ENCODE data around the gene EBF3.

The EBF3 gene

DNA sequence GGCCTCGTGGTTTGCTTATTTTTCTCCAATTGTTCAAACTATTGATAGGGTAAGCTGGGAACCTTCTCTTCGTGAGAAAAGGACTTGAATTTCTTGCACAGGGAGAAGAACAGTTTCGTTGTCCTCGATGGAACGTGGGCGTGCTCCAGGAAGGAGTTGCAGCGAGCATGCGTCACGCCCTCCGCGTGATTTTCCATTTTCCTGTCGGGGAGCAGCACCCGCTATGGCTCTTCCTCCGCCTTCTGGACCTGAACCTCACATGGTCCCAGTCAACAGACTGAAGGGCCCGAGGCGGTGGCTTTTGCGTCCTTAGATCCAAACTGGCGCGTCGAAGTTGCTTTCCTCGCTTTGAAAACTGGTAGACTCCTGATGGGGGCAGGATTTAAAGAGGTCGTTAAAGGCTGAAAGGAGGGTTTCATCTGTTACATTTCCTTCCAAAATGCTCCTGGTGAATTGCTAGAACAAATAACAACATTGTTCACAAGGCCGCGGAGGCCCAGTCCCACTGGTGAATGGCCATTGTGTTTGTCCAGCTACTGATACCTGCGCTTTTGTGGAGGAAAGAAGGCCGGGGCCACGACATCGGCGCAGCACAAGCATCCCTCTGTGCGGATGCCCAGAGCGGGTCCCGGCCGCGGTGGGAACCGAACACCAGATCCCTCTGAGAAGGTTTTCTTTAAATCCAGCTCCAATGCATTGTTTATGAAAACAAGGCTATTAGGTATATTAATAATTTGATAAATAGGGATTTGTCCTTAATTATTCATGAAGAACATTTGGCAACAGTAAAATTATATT, 75.9 kb downstream of the EBF3 start:
- DNase-seq: no peak

- DNase-seq: no peak
These were observed 76.6 kb downstream of the EBF3 start for GRCh38 chr10:129887381-129887905.

DNA sequence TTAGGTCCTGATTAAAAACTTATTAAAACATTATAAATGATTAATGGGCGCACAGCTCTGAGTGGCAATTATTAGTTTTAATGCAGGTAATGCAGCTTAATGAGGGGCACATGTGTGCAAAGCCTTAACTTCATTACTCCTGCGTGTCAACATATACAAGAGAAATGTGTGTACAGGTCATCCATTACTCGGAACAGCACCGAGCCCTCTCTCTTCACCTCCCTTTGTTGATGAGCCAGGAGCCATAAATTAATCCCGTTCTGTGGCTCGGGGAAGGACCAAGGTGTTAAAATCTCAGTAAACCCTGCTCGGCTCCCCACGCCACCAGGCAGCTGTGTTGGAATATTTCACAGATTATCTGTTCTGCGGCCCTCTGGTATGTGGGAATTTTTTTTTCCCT, 77.8 kb downstream of the EBF3 start:
- DNase-seq: no peak

- no peak for DNase-seq
These were observed 78.5 kb downstream of the EBF3 start for GRCh38 chr10:129885526-129885925.

- DNase-seq: no peak
These were observed 79.5 kb downstream of the EBF3 start for GRCh38 chr10:129884398-129885078.

DNA sequence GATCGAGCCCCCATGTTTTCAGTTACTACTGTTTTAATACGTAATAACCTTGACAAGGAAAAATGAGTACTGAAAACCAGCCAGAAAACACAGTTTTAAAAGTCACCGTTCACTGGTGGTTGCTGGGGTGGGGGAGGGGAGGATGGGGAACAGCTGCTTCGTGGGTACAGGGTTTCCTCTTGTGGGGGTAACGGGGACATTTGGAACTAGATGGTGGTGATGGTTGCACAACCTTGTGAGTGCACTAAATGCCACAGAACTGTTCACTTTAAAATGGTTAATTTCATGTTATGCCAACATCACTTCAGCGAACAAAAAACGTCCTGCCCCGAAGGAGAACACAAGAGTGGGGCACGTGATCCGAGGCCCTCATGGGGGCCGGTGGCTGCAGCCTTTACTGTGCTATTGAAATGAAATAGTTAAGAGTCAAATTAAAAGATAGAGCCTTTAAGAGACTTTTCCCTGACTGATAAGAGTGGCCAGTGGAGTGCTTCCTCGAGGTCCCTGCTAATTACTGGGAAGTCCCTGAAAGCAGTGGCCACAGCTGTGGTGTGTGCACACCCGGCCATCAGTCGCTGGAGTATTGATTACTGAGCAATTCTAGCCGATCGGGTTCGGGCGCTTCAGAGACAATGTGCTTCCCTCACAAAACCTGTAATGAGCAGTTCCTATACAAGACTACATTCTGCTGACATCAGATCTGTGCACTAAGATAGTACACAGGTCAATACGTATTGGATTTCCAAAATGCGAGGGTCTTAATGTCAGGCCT, 80.3 kb downstream of the EBF3 start:
- DNase-seq: no peak

GRCh38 chr10:129883029-129883428, 81.0 kb downstream of the EBF3 start:
- no peak for DNase-seq

DNA sequence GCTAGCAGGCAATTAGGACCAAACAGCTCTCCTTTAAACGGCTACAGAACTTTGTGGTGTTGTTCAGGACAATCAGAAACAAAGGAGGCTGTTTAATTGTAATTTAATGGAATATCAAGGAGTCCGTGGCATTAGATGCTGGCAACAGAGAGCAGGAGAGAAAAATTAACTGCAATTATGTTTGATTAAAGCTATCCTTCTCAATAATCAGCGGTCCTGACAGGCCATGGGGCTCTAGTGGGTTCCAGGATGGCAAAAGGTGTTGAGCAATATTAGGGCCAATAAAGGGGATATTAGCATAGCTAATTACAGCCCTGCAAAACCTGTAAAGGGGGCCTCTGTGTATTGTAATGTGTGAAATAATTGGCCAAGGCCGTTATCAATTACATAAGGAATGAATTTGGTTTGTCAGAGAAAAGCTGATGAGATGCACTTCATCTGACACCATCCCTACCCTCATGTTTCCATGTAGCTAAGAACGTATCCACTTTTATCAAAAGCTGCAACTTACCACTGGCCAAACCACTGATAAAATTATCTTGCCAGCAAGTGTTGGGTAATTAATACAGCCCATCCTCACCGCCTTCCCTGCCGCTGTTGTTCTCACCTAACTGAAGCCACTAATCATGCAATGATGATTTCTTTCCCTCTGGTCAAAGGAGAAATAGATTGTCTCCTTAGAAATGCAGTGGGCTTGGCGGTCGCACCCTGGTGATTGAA, 81.6 kb downstream of the EBF3 start:
- no peak for DNase-seq

GRCh38 chr10:129881641-129882040, 82.4 kb downstream of the EBF3 start:
- DNase-seq: no peak

DNA sequence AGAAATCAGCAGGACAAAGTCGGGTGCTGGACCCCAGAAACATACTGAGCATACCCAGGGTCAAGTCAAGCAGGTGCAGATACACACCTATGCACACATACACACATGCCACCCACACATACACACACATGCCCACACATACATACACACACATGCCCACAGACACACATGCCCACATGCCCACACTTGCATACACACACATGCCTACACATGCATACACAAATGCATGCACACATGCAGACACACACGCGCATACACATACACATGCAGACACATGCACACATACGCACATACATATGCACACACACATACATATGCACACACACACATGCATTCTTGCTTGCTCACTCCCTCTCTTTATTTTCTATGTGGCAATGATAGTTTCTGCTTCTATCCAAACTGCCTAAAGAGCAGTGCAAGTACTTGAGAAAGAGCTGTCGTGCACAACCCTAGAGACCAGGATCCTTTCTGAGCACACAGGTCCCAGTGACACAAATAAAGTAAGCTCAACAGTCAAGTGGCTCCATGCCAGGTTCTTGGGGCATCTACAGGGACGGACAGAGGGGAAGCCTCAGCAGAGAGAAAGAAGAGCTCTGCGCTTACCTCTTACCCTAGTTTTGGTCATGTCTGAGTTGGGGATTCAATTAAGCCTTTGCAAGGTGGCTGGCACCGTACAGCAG, 83.7 kb downstream of the EBF3 start:
- DNase-seq: no peak

DNA sequence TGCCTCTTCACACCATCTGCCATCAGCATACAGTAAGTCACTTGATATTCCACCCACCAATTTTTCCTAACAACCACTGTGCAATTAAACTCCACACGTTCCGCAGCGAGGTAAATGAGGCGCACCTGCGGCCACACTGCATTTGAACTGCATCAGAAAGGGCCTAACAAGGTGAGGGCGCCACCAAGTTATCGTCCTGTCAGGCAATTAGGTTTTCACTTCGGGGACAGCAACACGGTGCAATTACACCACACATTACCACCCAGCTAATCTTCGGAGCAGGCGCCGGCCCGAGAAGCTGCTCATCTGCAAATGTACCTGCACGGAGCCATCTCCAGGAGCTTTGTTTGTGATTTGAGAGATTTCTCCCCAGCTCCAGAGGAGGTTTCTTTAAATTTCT, 84.4 kb downstream of the EBF3 start:
- DNase-seq: no peak

DNA sequence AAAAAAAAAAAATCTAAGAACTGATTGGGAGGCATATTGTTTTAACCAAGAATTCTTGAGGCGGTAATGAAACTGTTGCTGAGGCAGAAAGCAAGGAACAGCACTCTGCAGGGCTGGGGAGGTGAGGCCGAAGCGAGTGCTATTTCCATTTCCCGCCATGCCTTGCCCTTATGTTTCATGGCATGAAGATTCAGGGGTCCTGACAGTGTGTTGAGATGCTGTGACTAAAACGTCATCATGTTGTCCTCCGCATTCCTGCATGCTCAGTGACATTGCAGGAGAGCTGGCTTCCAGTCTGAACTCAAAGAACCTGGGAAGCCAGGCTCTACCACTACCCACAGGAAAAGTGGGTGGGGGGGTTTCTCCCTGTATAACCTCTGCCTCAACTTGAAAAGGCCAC, 85.2 kb downstream of the EBF3 start:
- DNase-seq: no peak

DNA sequence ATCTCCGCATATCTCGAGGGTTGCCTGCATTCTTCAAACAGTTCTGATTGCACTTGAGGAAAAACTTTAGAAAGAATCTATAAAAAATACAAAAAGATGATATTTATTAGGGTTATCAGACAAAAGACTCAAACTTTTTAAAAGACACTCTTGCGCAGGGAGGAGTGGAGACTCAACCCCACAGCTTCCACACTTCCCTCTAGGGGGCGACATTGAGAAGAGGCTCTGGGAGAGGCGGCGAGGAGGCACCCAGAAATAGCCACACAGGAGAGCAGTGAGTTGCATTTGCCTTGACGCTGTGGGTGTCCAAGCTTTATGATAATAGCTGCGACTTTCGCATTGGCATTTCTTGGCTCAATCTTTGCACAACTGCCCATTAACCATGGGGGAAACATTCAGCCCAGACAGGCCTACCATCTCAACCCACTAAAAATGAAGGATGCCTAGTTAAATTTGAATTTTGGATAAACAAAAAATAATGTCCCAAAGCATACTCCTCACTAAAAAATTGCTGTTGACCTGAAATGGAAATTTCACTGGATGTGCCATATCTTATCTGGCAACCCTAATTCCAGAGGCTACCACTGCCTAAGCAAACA, 86.2 kb downstream of the EBF3 start:
- DNase-seq: no peak

DNA sequence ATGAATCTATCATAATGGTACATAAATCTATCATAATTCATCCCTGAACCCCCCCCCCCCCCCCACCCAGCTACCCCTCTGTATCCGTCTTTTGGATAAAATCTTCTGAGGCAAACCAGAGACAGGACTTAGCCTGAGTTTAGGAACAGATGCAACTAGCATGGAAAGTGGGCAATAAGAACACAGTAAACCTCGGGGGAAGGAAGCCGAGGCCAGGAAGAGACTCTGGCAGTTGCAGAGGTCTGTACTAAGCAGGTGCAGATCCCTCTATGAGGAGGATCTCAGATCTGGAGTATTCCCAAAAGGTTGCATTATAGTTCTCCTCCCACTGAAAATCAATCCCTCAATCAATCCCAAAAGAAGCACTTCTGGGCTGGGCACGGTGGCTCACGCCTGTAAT, 87.2 kb downstream of the EBF3 start:
- DNase-seq: no peak

DNA sequence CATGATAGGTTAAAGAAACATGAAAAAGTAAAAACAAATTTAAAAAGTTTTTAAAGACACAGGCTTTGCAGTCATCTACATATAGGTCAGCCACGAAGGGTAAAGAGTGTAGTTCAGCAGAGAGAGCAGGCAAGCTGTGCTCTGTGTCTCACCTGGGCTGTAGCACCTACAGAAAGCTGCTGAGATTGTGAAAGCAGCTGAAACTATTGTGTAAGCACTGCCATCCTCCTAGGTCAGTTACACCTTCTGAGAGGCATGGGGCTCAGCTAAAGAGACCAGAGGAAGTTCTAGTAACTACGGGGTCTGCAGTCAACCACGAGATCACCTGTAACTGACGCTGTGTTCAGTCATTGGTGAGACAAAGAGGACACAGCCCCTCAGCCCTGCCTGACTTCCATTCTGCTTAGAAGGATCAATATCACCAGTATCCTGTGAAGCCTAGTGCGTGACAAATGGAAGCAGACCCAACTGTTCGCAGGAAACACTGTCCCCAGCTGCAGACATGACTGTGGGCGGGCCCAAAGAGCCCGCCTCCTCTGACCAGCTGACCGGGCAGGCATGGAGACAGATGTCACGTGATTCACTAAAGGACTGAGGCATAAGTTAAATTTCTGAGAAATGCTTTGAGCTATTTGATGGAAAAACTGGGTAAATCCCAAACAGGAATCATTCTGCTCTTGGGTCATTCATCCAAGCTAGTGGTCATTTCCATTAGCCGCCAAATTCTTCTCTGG, 87.9 kb downstream of the EBF3 start:
- no peak for DNase-seq

- no peak for DNase-seq
These were observed 90.7 kb downstream of the EBF3 start for GRCh38 chr10:129873351-129873750.

DNA sequence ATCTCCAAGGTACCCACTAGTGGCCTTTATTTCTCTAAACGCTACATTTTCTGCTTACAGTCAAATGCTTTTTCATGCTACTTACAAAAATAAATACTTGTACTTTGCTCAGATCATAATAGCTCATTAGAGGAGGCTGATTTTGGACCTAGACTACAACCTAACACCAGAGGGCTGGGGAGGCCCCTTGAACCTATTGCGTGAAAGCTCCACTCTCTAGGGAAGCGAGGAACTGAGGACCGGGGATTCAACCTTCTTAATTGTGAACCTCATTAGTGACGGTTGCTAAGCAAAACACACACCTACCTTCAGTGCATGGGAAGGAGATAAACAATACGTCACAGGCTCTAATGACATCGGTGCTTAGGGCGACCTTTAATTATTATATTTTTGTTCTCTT, 92.1 kb downstream of the EBF3 start:
- no peak for DNase-seq

DNA sequence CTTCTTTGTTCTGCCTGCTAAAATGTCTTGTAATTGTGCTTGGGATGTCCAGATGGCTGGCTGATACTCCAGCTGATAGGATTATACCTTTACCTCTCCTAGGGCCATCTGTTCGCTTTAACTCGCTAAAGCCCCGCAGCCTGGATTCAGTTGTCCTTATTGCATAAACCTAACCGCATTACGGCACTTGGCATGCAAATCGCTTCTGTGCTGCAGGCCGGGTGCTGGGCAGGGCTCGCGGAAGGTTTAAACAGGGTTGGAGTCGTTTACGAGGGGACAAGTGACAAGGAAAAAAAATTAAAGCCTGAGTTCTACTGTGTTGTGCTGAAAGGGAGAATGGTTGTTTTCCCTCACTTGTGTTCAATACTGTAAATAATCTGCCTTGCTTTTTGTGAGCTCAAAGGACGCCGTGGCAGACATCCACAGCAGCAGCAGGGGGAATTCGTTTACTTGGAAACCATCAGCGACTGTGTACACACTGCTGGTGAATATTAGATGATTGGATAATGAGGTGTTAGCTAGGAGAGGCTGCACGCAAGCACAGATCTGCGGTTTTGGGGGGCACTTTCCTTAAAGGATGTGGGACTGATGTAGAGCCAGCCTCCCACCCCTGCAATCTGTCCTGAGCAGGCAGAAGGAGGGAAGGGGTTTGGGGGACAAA, 93.0 kb downstream of the EBF3 start:
- peak; percentile 96 for DNase-seq

DNA sequence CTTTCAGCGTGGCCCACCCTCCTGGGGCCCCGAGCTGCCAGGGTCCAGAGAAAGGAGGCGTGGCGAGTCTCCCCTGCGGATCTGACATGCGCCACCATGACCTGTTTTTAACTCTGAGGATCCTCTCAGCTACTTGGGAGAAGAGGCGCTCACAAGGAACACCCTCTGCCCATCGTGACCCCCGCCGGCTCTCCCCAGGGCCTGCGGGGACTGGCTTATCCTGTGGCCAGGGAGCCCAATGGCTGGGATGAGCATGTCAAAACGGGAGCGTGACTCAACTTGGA, 93.7 kb downstream of the EBF3 start:
- DNase-seq: no peak

GRCh38 chr10:129869596-129870473, 94.2 kb downstream of the EBF3 start:
- DNase-seq: no peak
